Astrocyte of the spinal cord (primary cell): Measurements from ENCODE around the gene HDC.

ENCODE experiments used
- DNase-seq: peaks from one replicate; pipeline ENCODE4 v3.0.0; 2011; ENCODE audit warnings: low read depth, low spot score
- H3K4me3 ChIP-seq: 2 replicates; pipeline ENCODE4 v1.5.1; 2011; ENCODE audit warnings: low read depth, mild to moderate bottlenecking, low read length, moderate library complexity
- CTCF ChIP-seq: IDR thresholded peaks from 2 replicates; pipeline ENCODE4 v1.5.1; 2012; ENCODE audit warnings: low read depth, mild to moderate bottlenecking, low read length, inconsistent platforms
- in situ Hi-C: cut with HindIII; loops from 2 replicates; pipeline ENCODE4 v1.10.0; 2017; ENCODE audit warnings: low sequenced_read_pairs

HDC gene

GRCh38 chr15:50209809-50210208 is 55.7 kb downstream of the HDC start:
- in situ Hi-C loops = no loop called here
- DNase-seq = no peak
- no peak for TF ChIP-seq CTCF
- H3K4me3 ChIP-seq = no peak overlapping the region

- H3K4me3 ChIP-seq = no peak overlapping the region
- in situ Hi-C loops = no loop called here
- no peak for TF ChIP-seq CTCF
- DNase-seq = no peak
Observed at GRCh38 chr15:50206020-50206419, 59.5 kb downstream of the HDC start.

- in situ Hi-C loops = no loop called here
- no peak for DNase-seq
- no peak for TF ChIP-seq CTCF
- no peak overlapping the region for H3K4me3 ChIP-seq
Observed at GRCh38 chr15:50202003-50202402, 63.5 kb downstream of the HDC start.

- in situ Hi-C loops = no loop called here
- H3K4me3 ChIP-seq = no peak overlapping the region
- TF ChIP-seq CTCF = no peak
- DNase-seq = no peak
Observed at GRCh38 chr15:50192926-50193620, 72.5 kb downstream of the HDC start.

GRCh38 chr15:50192164-50192563 is 73.4 kb downstream of the HDC start:
- in situ Hi-C loops = no loop called here
- H3K4me3 ChIP-seq = no peak overlapping the region
- no peak for DNase-seq
- no peak for TF ChIP-seq CTCF
